GM12873 (cell line): ENCODE measurements around the gene ACSF3.

Experiments
- TF ChIP-seq, protein P1 (sequence below): IDR thresholded peaks from 2 replicates; pipeline ENCODE4 v1.5.1; 2012; ENCODE audit warnings: low read depth, mild to moderate bottlenecking, moderate library complexity, low read length, control low read depth; ENCODE audit not compliant: insufficient read depth; ENCODE audit errors: missing control alignments

The ACSF3 gene

DNA sequence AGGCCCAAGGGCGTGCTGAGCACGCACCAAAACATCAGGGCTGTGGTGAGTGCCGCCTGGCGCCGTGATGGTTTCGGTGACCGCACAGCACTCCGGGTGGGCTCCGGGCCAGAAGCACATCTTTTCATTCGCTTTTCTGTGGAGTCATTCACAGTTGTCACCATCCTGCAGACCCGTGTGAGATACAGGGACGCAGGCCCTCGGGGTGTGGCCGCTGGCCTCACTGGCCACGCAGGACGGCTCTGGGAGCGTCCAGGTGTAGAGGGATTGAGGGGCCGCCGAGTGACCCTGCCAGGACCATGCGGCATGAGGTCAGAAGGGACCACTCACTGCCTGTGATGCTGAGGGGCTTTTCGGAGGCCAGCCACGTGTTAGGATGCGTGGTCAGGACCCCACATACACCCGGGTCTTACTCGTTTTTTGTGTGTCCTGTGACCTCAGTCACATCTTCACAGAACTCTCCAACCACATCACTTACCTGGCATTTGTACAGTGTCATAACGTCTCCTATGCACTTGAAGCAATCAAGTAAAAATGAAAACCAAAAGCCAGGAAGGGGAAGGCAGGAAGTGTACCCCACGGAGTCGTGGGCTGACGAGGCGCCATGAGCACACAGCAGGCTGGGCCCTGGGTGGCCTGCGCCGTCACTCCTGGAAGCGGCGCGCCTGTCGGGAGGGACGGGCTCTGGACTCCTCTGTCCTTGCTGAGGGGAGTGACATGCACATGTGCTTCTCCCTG lies 7.8 kb downstream of the ACSF3 start:
- TF ChIP-seq, protein P1, sequence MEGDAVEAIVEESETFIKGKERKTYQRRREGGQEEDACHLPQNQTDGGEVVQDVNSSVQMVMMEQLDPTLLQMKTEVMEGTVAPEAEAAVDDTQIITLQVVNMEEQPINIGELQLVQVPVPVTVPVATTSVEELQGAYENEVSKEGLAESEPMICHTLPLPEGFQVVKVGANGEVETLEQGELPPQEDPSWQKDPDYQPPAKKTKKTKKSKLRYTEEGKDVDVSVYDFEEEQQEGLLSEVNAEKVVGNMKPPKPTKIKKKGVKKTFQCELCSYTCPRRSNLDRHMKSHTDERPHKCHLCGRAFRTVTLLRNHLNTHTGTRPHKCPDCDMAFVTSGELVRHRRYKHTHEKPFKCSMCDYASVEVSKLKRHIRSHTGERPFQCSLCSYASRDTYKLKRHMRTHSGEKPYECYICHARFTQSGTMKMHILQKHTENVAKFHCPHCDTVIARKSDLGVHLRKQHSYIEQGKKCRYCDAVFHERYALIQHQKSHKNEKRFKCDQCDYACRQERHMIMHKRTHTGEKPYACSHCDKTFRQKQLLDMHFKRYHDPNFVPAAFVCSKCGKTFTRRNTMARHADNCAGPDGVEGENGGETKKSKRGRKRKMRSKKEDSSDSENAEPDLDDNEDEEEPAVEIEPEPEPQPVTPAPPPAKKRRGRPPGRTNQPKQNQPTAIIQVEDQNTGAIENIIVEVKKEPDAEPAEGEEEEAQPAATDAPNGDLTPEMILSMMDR, result no peak

DNA sequence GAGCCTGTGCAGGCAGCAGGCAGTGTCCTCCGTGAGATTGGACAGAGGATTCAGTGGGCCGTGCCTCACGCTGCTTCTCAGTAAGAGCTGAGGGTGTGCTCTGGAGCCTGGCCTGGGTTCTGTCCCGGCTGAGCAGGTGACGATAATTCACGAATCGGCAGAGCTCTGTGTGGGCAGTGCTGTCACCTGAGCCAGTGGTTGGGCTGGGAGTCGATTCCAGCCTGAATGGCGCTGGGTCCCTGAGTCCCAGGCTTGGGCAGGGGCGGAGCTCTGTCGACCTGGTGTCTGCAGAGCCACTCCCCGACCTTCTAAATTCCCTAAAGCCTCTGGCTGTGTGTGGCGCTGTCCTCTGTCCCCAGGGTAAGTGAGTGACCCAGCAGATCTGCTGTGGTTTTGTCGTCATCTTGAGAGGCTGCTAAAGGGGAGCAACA lies 8.4 kb downstream of the ACSF3 start:
- TF ChIP-seq, protein P1, result no peak

DNA sequence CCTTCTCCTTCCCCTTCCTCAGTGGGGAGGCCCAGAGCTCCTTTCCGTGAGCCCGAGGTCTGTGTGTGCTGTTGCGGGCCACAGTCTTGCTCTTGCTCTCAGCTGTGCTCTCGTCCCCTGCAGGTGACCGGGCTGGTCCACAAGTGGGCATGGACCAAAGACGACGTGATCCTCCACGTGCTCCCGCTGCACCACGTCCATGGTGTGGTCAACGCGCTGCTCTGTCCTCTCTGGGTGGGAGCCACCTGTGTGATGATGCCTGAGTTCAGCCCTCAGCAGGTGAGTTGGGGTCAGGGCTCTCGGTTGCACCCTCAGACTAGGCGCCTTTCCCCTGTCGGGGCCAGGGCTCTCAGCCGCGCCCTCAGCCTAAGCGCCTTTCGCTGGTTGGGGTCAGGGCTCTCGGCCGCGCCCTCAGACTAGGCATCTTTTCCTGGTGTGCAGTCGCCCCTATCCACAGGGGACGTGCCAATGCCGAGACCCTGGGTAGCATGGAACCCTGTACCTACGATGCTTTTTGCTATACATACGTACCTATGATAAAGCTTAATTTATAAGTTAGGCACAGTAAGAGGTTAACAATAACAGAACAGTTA lies 8.9 kb downstream of the ACSF3 start:
- TF ChIP-seq, protein P1, result no peak

DNA sequence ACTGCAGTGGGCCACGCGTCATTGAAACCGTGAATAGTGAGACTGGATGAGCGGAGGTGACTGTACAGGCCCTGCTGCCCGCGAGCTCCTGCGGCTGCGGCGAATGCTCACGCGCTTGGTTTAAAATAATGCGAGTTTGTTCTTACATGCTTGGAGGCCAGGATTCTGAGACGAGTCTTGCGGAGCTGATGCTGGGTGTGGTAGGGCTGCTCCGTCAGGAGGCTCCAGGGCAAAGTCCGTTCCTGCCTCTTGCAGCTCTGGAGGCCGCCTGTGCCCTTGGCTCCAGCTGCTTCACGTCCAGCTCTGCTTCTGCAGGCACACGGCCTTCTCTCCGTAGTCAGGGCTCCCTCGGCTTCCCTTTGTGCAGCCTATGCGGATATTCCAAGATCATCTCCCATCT lies 9.5 kb downstream of the ACSF3 start:
- TF ChIP-seq, protein P1, result no peak

DNA sequence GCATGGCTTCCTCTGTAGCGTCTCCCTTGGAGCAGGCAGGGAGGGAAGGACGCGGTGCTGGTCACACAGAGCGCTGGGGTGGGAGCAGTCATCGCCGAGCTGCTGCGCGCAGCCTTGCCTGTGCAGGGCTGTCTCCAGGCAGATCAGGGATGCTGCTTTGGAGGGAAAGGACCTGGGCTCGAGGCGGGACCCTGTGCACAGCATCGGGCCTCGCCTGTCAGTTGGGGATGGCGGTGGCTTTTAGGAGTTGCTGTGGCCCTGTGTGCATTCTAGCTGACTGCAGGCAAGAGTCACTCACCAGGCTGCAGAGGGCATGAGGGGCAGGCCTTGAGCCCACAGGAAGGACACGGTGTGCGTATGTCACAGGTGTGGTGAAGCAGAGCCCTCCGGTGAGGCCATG lies 10.1 kb downstream of the ACSF3 start:
- TF ChIP-seq, protein P1, result no peak

DNA sequence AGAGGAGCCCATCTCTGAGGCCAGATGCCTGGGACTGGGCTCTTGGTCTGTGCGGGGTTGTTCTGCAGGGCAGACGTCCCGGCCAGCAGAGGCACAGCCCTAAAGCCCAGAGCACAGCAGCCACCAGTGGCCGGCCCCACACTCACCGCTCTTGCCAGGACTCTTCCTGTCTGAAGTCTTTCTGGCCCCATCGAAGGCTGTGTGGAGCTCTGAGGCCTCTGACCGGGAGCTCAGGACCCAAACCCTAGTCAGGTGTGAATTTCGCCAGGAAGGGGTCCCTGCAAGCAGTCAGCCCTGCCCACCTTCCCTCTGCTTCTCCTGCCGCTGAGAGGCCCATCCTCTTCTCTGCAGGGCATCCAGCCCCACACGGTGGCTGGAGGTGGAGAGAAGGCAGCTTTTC lies 10.7 kb downstream of the ACSF3 start:
- TF ChIP-seq, protein P1, result no peak

DNA sequence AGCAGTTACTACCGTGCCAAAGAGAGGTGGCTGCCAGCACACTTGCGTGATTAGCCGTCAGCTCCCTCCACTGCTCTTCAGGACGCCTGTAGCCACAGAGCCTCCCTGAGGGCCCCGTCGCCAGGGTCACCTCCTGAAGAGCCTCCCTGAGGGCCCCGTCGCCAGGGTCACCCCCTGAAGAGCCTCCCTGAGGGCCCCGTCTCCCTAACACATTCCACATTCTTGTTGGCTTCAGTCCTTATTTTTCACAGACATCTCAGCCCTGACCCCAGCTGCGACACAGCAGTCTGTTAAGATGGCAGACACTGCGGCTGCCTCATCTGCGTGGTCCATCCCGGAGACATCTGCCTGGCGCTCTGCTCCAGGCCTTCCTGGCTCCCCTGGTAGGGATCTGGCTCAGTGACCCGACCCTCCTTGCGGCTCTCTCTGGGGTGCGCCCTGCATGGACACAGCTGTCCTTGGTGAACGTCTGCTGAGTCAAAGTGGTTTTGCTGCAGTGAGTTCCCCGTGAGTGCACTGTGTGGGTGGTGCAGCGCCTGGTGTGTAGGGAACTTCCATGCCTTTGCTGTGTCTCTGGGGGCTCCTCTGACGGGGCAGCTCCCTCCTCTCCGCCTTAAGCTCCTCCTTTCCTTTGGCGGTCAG lies 11.4 kb downstream of the ACSF3 start:
- TF ChIP-seq, protein P1, result no peak
